ENCODE measurements around the gene VWCE.
"Not testable (repeated sequence)": the region's sequence is repeated elsewhere in the genome, so short reads cannot be mapped to it uniquely, and the experiment has no call there.

Gene VWCE

DNA sequence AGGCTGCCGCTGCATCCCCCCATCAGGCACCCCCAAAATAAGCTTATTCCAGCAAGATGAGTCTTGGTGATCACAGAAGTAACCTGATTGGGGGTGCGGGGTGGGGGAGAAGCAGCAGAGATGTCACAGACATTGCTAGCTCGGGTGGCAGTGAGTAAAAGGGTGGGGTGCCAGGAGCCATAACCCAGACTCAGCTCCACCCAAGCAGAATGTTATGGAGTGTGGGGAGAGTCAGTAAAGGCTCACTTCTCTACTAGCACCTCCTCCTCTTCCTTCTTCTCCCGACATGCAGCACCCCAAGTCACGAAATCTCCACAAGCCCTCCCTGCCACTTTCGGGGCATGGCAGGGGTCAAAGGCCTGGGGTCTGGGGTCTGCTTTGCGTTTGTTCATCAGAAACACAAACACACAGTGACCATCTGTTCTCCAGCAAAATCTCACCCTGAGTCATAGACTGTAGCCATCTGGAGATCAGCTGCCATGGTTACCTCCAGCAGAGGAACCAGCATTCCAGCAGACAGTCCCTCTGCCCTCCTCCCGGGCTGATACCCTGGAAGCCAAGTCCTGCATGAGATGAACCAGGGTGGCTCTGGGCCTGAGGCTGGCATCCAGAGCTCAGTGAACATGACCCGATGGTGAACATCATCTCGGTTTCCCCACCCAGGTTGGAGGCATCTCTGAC is 68.5 kb downstream of the VWCE start:
- not testable (repeated sequence) for H3K9me3 Mint-ChIP-seq, H3K27me3 Mint-ChIP-seq, H3K27ac Mint-ChIP-seq, H3K4me1 Mint-ChIP-seq, H3K4me3 Mint-ChIP-seq, H3K36me3 Mint-ChIP-seq

DNA sequence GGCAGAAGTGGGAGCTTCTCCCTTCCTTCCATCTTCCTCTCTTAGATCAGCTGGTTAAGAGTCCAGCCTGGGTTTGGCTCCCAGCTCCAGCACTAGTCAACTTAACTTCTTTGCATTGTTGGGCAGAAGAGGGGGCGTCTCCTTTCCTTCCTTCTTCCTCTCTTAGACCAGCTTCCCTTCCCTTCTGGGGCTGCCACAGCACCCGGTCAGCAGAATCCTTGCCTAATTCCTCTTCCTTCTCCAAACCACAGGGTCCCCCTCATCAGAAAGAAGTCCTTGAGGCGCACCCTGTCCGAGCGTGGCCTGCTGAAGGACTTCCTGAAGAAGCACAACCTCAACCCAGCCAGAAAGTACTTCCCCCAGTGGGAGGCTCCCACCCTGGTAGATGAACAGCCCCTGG is 72.4 kb downstream of the VWCE start:
- H3K4me1 Mint-ChIP-seq, H3K27me3 Mint-ChIP-seq, H3K27ac Mint-ChIP-seq, H3K4me3 Mint-ChIP-seq, H3K36me3 Mint-ChIP-seq, H3K9me3 Mint-ChIP-seq: not testable (repeated sequence)

DNA sequence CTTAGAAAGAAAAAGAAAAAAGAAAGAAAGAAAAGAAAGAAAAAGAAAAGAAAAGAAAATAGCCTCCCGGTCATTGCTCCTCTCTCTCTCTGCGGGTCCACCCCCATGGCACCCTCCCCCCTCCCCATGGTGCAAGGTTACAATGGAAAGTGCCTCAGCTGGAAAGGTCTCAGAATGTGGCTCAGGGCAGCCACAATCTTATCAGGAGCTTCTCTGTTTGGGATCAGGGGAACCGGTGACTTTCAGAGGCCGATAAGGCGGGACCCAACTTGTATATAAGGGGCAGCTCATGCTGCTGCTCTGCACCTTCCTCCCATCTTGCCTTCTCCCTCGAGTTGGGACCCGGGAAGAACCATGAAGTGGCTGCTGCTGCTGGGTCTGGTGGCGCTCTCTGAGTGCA is 73.1 kb downstream of the VWCE start, which contains the start of gene PGA4:
Gene PGA4 (plus strand): TSS at position 301 of the 400 bp plus-strand sequence. CDS start 54 bp downstream, at position 355.
- H3K27me3 Mint-ChIP-seq, H3K9me3 Mint-ChIP-seq, H3K36me3 Mint-ChIP-seq, H3K27ac Mint-ChIP-seq, H3K4me1 Mint-ChIP-seq, H3K4me3 Mint-ChIP-seq: not testable (repeated sequence)

- H3K4me1 Mint-ChIP-seq, H3K4me3 Mint-ChIP-seq, H3K27ac Mint-ChIP-seq, H3K36me3 Mint-ChIP-seq, H3K9me3 Mint-ChIP-seq, H3K27me3 Mint-ChIP-seq: not testable (repeated sequence)
Observed at GRCh38 chr11:61219016-61219415, 76.1 kb downstream of the VWCE start.

GRCh38 chr11:61218306-61218705 is 76.8 kb downstream of the VWCE start:
- H3K36me3 Mint-ChIP-seq, H3K27ac Mint-ChIP-seq, H3K4me1 Mint-ChIP-seq, H3K27me3 Mint-ChIP-seq, H3K9me3 Mint-ChIP-seq, H3K4me3 Mint-ChIP-seq: not testable (repeated sequence)

- not testable (repeated sequence) for H3K9me3 Mint-ChIP-seq, H3K4me3 Mint-ChIP-seq, H3K4me1 Mint-ChIP-seq, H3K27ac Mint-ChIP-seq, H3K36me3 Mint-ChIP-seq, H3K27me3 Mint-ChIP-seq
Observed at GRCh38 chr11:61213711-61214324, 81.3 kb downstream of the VWCE start.

GRCh38 chr11:61212202-61212601 is 82.9 kb downstream of the VWCE start:
- not testable (repeated sequence) for H3K36me3 Mint-ChIP-seq, H3K27me3 Mint-ChIP-seq, H3K4me3 Mint-ChIP-seq, H3K4me1 Mint-ChIP-seq, H3K9me3 Mint-ChIP-seq, H3K27ac Mint-ChIP-seq

DNA sequence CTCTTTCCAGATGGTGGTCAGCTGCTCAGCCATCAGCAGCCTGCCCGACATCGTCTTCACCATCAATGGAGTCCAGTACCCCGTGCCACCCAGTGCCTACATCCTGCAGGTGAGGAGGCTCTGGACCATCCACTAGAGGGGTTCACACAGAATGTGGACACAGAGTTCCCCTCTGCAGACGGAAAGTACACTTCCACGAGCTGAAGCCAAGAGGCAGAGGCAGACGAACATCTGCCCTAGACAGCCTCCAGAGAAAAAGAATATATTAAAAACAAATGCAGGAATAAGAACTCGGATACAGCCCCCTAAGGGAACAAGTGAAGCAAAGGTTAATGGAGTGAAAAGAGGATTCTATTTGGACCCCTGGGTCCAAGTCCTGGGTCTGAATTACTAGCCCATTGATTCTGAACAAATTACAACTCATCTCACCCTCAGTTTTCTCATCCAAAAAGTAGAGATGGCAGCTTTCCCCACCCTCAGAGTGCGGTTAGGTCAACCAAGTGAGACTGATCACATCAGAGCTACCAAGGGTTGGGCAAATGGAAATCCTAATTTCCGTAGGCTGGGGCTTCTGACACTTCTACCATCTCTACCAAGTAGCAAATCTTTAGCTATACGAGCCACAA is 83.7 kb downstream of the VWCE start:
- H3K4me3 Mint-ChIP-seq, H3K9me3 Mint-ChIP-seq, H3K27ac Mint-ChIP-seq, H3K4me1 Mint-ChIP-seq, H3K36me3 Mint-ChIP-seq, H3K27me3 Mint-ChIP-seq: not testable (repeated sequence)

- H3K9me3 Mint-ChIP-seq, H3K36me3 Mint-ChIP-seq, H3K4me1 Mint-ChIP-seq, H3K4me3 Mint-ChIP-seq, H3K27ac Mint-ChIP-seq, H3K27me3 Mint-ChIP-seq: not testable (repeated sequence)
Observed at GRCh38 chr11:61210629-61211028, 84.5 kb downstream of the VWCE start.
